ENCODE results near the gene NUP35.
"Not testable (repeated sequence)": the region's sequence is repeated elsewhere in the genome, so short reads cannot be mapped to it uniquely, and the experiment has no call there.

GRCh38 chr2:183166976-183167375, 42.7 kb downstream of the NUP35 start:
- TF ChIP-seq CTCF (conservative IDR thresholded peaks at IDR 0.05 in 1 of 2, IDR thresholded peaks at IDR 0.05 in 1 of 2; ENCODE audit: extremely low read depth in 1 of 2, insufficient read depth in 1 of 2, low read depth in 1 of 2, low read length in 2 of 2); EZH2 (IDR thresholded peaks at IDR 0.05; ENCODE audit: borderline replicate concordance, low read length): not testable (repeated sequence)

Data from mammary epithelial cell (primary cell).